ENCODE results near the gene SUGCT. TPM values are rescaled to one million over a fixed set of nuclear protein-coding genes. Genes with fewer than 3 reads are reported as not detected.

The SUGCT gene
- total RNA-seq, 1 donor from 2014 or later, result 1.6 TPM

GRCh38 chr7:40498924-40499510 is 364.2 kb downstream of the SUGCT start:
- TF ChIP-seq CTCF (IDR thresholded peaks at IDR 0.05; ENCODE audit: unreplicated experiment), result no peak
- no peak overlapping the region for H3K4me3 Mint-ChIP-seq (ENCODE audit: unreplicated experiment)
- H3K4me1 Mint-ChIP-seq (ENCODE audit: unreplicated experiment), result no peaks in the 10 kb centered on the region
- DNase-seq (ENCODE audit: low spot score), result no peak
- H3K27ac Mint-ChIP-seq (ENCODE audit: unreplicated experiment), result no peak overlapping the region
- H3K9me3 Mint-ChIP-seq (ENCODE audit: unreplicated experiment), result no peaks in the 10 kb centered on the region
- H3K36me3 Mint-ChIP-seq (ENCODE audit: low read depth, unreplicated experiment), result no peaks in the 10 kb centered on the region
- no peaks in the 10 kb centered on the region for H3K27me3 Mint-ChIP-seq (ENCODE audit: unreplicated experiment)

GRCh38 chr7:40499718-40500117 is 364.9 kb downstream of the SUGCT start:
- no peak overlapping the region for H3K27ac Mint-ChIP-seq (ENCODE audit: unreplicated experiment)
- H3K4me1 Mint-ChIP-seq (ENCODE audit: unreplicated experiment), result no peaks in the 10 kb centered on the region
- H3K4me3 Mint-ChIP-seq (ENCODE audit: unreplicated experiment), result no peak overlapping the region
- H3K36me3 Mint-ChIP-seq (ENCODE audit: low read depth, unreplicated experiment), result no peaks in the 10 kb centered on the region
- H3K27me3 Mint-ChIP-seq (ENCODE audit: unreplicated experiment), result no peaks in the 10 kb centered on the region
- TF ChIP-seq CTCF (IDR thresholded peaks at IDR 0.05; ENCODE audit: unreplicated experiment), result no peak
- DNase-seq (ENCODE audit: low spot score), result no peak
- H3K9me3 Mint-ChIP-seq (ENCODE audit: unreplicated experiment), result no peaks in the 10 kb centered on the region

- Mint-ChIP-seq H3K36me3 (ENCODE audit: low read depth, unreplicated experiment) (no peaks in the 10 kb centered on the region), H3K4me1 (ENCODE audit: unreplicated experiment) (no peaks in the 10 kb centered on the region), H3K4me3 (ENCODE audit: unreplicated experiment) (no peak overlapping the region), H3K27ac (ENCODE audit: unreplicated experiment) (no peak overlapping the region), H3K9me3 (ENCODE audit: unreplicated experiment) (no peaks in the 10 kb centered on the region), H3K27me3 (ENCODE audit: unreplicated experiment) (no peaks in the 10 kb centered on the region)
- no peak for DNase-seq (ENCODE audit: low spot score)
- no peak for TF ChIP-seq CTCF (IDR thresholded peaks at IDR 0.05; ENCODE audit: unreplicated experiment)
Observed at GRCh38 chr7:40500219-40500618, 365.4 kb downstream of the SUGCT start.

GRCh38 chr7:40502359-40502758 is 367.6 kb downstream of the SUGCT start:
- DNase-seq (ENCODE audit: low spot score), result no peak
- Mint-ChIP-seq H3K27ac (ENCODE audit: unreplicated experiment) (no peak overlapping the region), H3K36me3 (ENCODE audit: low read depth, unreplicated experiment) (no peaks in the 10 kb centered on the region), H3K4me3 (ENCODE audit: unreplicated experiment) (no peak overlapping the region), H3K9me3 (ENCODE audit: unreplicated experiment) (no peaks in the 10 kb centered on the region), H3K4me1 (ENCODE audit: unreplicated experiment) (no peaks in the 10 kb centered on the region), H3K27me3 (ENCODE audit: unreplicated experiment) (no peaks in the 10 kb centered on the region)
- no peak for TF ChIP-seq CTCF (IDR thresholded peaks at IDR 0.05; ENCODE audit: unreplicated experiment)

- Mint-ChIP-seq H3K4me1 (ENCODE audit: unreplicated experiment) (no peaks in the 10 kb centered on the region), H3K27me3 (ENCODE audit: unreplicated experiment) (no peaks in the 10 kb centered on the region), H3K9me3 (ENCODE audit: unreplicated experiment) (no peaks in the 10 kb centered on the region), H3K36me3 (ENCODE audit: low read depth, unreplicated experiment) (no peaks in the 10 kb centered on the region), H3K4me3 (ENCODE audit: unreplicated experiment) (no peak overlapping the region), H3K27ac (ENCODE audit: unreplicated experiment) (no peak overlapping the region)
- DNase-seq (ENCODE audit: low spot score), result no peak
- no peak for TF ChIP-seq CTCF (IDR thresholded peaks at IDR 0.05; ENCODE audit: unreplicated experiment)
Observed at GRCh38 chr7:40506158-40506557, 371.4 kb downstream of the SUGCT start.

All from endothelial cell (in vitro differentiated cells).